ENCODE measurements around the gene OMP. TPM values are rescaled to one million over a fixed set of nuclear protein-coding genes. Genes with fewer than 3 reads are reported as not detected.

Gene OMP
- total RNA-seq, 2 experiments from 2014 or later, result not detected

DNA sequence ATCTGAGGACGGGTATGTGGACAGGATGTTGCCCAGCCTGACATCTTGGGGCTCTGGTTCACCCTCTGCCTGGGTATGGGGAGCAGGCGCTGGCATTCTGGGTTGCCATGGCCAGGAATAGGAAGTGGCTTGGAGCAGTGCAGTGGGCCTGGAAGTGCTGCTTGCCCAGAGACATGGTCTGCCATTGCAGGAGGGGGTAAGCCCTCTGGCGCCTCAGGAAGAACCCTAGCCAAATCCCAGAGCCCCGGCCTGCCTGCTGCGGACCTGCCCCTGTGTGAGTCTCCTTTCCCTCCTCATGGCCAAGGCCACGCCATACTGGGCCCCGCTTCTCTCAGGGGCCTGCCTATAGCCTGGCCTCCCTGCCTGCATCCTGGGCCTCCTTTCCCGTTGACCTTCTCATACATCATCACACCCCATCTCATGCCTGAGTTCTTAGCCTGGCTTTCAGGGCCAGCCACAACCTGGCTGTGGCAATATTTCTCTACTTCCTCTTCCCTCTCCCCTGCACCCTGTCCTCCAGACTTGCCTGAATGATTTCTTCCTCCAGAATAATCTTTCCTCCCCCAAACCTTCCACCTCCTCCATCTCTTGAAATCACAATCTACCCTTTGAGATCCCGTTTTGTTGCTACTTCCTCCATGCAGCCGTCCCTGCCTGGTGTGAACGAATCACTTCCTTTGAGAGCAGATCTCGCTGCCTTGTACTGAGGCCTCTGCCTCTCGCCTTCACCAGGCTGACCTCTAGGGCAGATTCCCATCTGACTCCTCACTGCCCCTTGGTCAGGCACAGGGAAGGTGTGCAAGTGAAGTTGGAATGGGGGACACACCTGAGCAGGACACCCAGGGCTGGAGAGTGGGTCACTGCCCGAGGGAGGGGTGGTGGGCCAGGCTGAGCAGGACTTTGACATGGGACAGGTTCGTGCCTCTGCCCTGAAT is 30.7 kb upstream of the OMP start:
- H3K27me3 Mint-ChIP-seq, result no peaks in the 10 kb centered on the region
- H3K36me3 Mint-ChIP-seq (ENCODE audit: low read depth), result no peaks in the 10 kb centered on the region
- peak overlapping the region; percentile 35 for H3K27ac Mint-ChIP-seq
- POLR2A ChIA-PET, result interaction anchor here (0.6 to 2.2 kb wide), 4 partner anchors 10 to 296 kb away, joined by 3 to 8 read pairs (median 4); no protein-coding TSS in a partner anchor
- TF ChIP-seq, protein P1, sequence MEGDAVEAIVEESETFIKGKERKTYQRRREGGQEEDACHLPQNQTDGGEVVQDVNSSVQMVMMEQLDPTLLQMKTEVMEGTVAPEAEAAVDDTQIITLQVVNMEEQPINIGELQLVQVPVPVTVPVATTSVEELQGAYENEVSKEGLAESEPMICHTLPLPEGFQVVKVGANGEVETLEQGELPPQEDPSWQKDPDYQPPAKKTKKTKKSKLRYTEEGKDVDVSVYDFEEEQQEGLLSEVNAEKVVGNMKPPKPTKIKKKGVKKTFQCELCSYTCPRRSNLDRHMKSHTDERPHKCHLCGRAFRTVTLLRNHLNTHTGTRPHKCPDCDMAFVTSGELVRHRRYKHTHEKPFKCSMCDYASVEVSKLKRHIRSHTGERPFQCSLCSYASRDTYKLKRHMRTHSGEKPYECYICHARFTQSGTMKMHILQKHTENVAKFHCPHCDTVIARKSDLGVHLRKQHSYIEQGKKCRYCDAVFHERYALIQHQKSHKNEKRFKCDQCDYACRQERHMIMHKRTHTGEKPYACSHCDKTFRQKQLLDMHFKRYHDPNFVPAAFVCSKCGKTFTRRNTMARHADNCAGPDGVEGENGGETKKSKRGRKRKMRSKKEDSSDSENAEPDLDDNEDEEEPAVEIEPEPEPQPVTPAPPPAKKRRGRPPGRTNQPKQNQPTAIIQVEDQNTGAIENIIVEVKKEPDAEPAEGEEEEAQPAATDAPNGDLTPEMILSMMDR (IDR thresholded peaks at IDR 0.05), result no peak
- no peak overlapping the region for H3K4me3 Mint-ChIP-seq
- DNase-seq (no peak), ATAC-seq (no peak)
- intact Hi-C loops (cut with micrococcal nuclease), result no loop called here
- CTCF ChIA-PET, result interaction anchor here (1.4 kb wide), 1 partner anchor 19 kb away, joined by 15 read pairs; no protein-coding TSS in a partner anchor
- H3K9me3 Mint-ChIP-seq, result no peaks in the 10 kb centered on the region
- peaks cover 31% of the 10 kb centered on the region for H3K4me1 Mint-ChIP-seq (ENCODE audit: low read depth)

DNA sequence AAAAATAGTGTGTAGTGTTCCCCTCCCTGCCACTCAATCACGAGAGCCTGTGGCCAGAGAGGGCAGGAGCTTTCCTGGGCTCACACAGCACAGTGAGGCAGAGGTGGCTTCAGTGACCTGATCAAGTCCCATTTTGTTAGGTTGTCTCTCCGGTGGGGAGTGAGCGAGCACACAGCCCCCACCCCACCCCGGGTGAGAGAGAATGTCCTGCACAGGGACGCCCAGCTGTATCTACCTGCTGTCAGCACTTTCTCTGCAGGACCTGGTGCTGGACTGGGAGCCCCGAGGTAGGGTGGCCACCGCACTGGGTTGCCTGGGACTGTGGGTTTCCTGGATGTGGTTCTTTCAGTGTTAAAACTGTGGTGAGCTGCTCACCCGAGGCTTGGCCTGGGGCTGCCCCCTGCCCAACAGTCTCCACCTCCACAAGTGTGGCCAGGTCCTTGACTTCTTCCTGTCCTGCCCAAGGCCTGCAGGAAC is 29.8 kb upstream of the OMP start:
- no peak overlapping the region for H3K4me3 Mint-ChIP-seq
- peak overlapping the region; percentile 20 for H3K27ac Mint-ChIP-seq
- no peaks in the 10 kb centered on the region for H3K36me3 Mint-ChIP-seq (ENCODE audit: low read depth)
- peak; percentile 57 for DNase-seq
- H3K4me1 Mint-ChIP-seq (ENCODE audit: low read depth), result peaks cover 25% of the 10 kb centered on the region
- peak; percentile 72 for ATAC-seq
- ChIA-PET CTCF (interaction anchor here (1.0 to 1.4 kb wide), 2 partner anchors 18 to 26 kb away, joined by 3 to 15 read pairs; no protein-coding TSS in a partner anchor), POLR2A (interaction anchor here (0.7 to 2.2 kb wide), 3 partner anchors 9 to 61 kb away, joined by 3 to 8 read pairs (median 4); no protein-coding TSS in a partner anchor)
- TF ChIP-seq, protein P1 (IDR thresholded peaks at IDR 0.05), result no peak
- H3K9me3 Mint-ChIP-seq, result no peaks in the 10 kb centered on the region
- no peaks in the 10 kb centered on the region for H3K27me3 Mint-ChIP-seq
- intact Hi-C loops (cut with micrococcal nuclease), result no loop called here

DNA sequence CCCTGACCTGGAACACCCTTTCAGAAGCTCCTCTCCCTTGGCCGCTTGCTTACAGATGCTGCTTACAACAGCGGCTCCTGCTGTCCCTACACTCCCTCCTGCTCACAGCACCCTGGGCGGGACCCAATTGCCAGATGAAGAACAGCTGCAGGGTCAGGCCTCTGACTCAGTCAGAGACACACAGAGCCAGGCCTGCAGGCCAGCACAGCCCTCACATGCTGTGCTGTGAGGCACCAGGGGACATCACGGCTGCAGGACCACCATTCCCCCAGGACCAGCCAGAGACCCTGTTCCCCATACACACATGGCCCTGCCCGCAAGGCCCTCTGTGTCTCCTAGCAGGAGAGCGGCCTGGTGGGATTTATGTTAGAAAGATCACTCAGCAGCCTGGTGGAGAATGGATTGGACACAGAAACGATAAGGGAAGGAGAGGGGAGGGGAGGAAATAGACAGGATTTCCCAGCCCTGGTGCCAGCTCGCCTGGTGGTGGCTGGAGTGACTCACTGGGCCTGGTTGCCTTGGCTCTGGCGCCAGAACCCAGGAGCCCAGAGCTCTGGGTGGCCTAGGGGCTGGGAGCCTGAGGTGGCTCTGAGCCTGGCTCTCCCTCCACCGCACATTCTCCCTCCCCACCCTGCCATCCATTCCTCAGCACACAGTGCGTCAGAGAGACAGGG is 29.2 kb upstream of the OMP start:
- no peak for DNase-seq
- no peak overlapping the region for H3K27ac Mint-ChIP-seq
- ChIA-PET POLR2A (interaction anchor here (1.0 to 2.2 kb wide), 2 partner anchors 8 to 34 kb away, joined by 4 to 8 read pairs; no protein-coding TSS in a partner anchor), CTCF (interaction anchor here (1.0 to 1.4 kb wide), 2 partner anchors 17 to 26 kb away, joined by 3 to 15 read pairs; no protein-coding TSS in a partner anchor)
- intact Hi-C loops (cut with micrococcal nuclease), result no loop called here
- H3K27me3 Mint-ChIP-seq, result no peaks in the 10 kb centered on the region
- ATAC-seq, result peak; percentile 67
- no peak overlapping the region for H3K4me3 Mint-ChIP-seq
- H3K4me1 Mint-ChIP-seq (ENCODE audit: low read depth), result peaks cover 23% of the 10 kb centered on the region
- peaks cover 2% of the 10 kb centered on the region for H3K9me3 Mint-ChIP-seq
- TF ChIP-seq, protein P1 (IDR thresholded peaks at IDR 0.05), result no peak
- no peaks in the 10 kb centered on the region for H3K36me3 Mint-ChIP-seq (ENCODE audit: low read depth)

DNA sequence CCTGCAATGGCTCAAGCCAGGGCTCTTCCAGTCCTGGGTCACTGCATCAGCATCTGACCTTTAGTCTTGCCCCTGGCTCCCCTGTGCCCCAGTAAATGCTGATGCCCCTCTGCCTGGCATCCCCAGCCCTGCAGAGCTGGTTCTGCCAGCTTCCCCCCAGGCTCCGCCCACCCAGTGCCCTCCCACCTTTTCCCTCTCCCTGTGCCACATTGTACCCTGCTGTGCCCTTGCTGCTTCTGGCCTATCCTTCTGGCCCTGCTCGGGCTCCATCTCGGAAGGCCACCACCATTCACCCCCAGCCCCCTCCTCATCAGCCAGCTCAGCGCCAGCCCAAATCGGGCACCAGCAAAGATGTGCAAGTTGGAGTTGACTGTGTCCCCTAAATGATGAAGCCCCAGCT is 28.4 kb upstream of the OMP start:
- Mint-ChIP-seq H3K36me3 (ENCODE audit: low read depth) (no peaks in the 10 kb centered on the region), H3K4me1 (ENCODE audit: low read depth) (peaks cover 23% of the 10 kb centered on the region), H3K9me3 (peaks cover 4% of the 10 kb centered on the region), H3K27me3 (no peaks in the 10 kb centered on the region), H3K4me3 (no peak overlapping the region), H3K27ac (no peak overlapping the region)
- TF ChIP-seq, protein P1 (IDR thresholded peaks at IDR 0.05), result no peak
- intact Hi-C loops (cut with micrococcal nuclease), result no loop called here
- ATAC-seq (no peak), DNase-seq (no peak)
- CTCF ChIA-PET, result no interaction called here
- POLR2A ChIA-PET, result interaction anchor here (2.2 kb wide), 1 partner anchor 8 kb away, joined by 8 read pairs; no protein-coding TSS in a partner anchor

Data from activated CD8-positive, alpha-beta T cell treated with anti-CD3 and anti-CD28 coated beads for 36 hours (primary cell).